TTC549 (cell line): ENCODE measurements around the gene TRMT13.
"Not testable (repeated sequence)": the region's sequence is repeated elsewhere in the genome, so short reads cannot be mapped to it uniquely, and the experiment has no call there.

Source experiments
- FAIRE-seq: peaks from 2 replicates; lab custom pipeline; 2012; peaks lifted over from hg19 to GRCh38; lab: Jason Lieb, UNC

Gene TRMT13

DNA sequence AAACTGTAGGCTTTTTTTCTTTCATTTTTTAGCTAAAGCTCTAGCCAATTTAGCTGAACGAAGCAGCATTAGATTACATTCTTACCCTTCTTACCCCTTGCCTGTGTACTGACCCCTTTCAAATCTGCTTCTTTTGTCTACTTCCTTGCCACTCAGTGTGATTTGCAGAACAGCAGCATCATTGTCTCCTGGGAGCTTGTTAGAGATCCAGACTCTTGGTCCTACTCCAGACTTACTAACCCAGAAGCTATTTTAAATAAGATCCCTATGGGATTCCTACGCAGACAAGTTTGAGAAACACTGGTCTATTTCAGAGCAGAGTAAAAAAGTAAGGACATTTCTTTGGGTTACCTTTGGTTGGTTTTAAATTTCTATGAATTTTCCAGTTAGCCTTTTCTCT is 31.3 kb downstream of the TRMT13 start:
- FAIRE-seq = no peak

GRCh38 chr1:100164702-100165101 is 31.7 kb downstream of the TRMT13 start:
- FAIRE-seq = no peak

GRCh38 chr1:100168051-100168450 is 35.1 kb downstream of the TRMT13 start:
- no peak for FAIRE-seq

GRCh38 chr1:100177295-100178041 is 44.5 kb downstream of the TRMT13 start:
- no peak for FAIRE-seq

DNA sequence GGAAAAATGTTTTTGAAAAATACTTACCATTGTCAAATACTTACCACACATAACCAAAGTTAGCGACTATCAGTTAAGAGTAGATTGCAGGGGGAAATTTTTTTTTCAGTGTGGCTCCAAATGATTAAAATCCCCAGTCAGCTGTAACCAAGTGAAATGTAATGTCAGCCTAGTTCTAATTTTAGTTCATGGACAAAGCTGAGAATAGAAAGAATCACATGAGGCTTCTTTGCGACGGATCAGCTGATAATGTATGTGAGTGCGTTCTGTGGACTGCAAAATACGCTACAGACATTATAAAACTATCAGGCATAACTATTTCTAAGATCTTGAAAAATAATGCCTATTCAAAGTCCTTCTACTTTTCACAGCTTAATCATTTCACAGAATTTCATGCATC is 45.1 kb downstream of the TRMT13 start, which contains the start of gene LRRC39:
Gene LRRC39, minus strand, starts transcription at position 166 of the 400 bp plus-strand sequence. CDS start 9,740 bp downstream, outside the sequence.
- no peak for FAIRE-seq

GRCh38 chr1:100183370-100183769 is 50.4 kb downstream of the TRMT13 start:
- FAIRE-seq = no peak

- FAIRE-seq = no peak
Observed at GRCh38 chr1:100184536-100184935, 51.6 kb downstream of the TRMT13 start.

DNA sequence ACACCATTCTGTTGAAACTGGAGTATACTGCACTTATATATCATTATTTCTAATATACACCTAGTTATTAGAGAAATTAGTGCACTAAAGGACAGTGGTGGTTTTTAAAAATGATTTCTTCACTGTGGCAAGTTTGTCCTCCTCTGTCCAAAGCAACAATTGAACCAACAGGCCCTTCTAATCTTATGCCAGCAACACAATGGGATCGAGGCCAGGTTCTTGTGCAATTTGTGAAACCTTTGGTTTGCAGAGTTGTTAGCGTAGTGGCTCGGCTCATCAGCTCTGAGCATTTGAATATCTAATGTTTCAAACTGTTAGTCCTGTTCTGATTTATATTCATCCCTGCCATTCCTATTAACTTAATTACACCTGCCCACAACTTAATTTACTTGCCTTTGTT is 54.9 kb downstream of the TRMT13 start:
- no peak for FAIRE-seq

DNA sequence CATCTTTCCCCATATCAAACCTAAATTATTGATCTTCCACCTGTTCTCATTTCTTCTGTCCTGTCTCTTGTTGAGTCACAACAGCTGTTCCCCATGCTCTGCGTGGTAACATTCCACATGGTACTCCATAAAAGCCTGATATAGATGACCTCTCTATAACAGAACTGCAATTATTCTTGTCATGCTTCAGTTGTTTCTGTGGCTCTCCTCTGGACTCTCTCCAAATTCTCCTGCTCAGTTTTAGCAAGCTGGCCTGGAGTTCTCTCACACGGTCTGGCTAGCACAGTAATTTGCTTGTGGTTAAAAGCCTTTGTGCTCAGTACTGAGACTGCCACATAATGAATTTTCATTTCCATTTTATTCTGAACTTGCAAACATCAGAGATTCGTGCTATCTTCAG is 55.7 kb downstream of the TRMT13 start:
- no peak for FAIRE-seq

DNA sequence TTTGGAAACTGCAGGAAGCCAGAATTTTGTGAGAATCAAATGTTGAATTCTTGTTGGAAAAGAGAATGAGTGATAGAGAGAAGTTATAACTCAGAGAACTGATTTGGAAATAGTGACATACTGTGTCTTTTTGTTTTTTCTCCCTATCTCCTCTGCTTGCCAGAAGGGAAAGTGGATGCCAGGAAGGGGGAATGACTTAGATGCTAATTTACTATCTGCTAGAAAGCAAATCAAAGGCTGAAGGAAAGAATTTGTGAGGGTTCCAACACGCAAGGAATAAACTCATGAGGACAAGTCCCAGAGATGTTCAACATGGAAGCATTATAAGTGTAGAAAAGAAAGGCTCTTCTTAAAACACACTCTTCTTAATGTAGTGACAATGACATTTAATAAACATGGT is 65.6 kb downstream of the TRMT13 start:
- FAIRE-seq = no peak

GRCh38 chr1:100200060-100200459 is 67.1 kb downstream of the TRMT13 start:
- not testable (repeated sequence) for FAIRE-seq
